ENCODE results near the gene CMC2. TPM values are rescaled to one million over a fixed set of nuclear protein-coding genes. Genes with fewer than 3 reads are reported as not detected.

CMC2 gene
- total and polyA plus RNA-seq, 2 of the 8 experiments (the other 6 are each of a cell fraction or from before 2014, with no cell fraction given) = 66.6 to 116 TPM

GRCh38 chr16:80969114-80969484, 37.6 kb downstream of the CMC2 start:
- no peak overlapping the region for H3K27ac ChIP-seq (ENCODE audit: low read depth, low read length)
- H3K56ac ChIP-seq (replicated peaks; ENCODE audit: insufficient read length, low read depth, low read length) = no peak overlapping the region
- no peaks in the 10 kb centered on the region; a peak in 1 of 8 replicates for H3K36me3 ChIP-seq (ENCODE audit: control insufficient read depth in 2 of 4, insufficient read depth in 4 of 4, low read length in 3 of 4)
- no peak overlapping the region for H3K4me2 ChIP-seq (ENCODE audit: insufficient read depth in 1 of 2, low read depth in 2 of 2, low read length in 2 of 2)
- no peak overlapping the region for H3K9ac ChIP-seq (replicated peaks in 1 of 4; ENCODE audit: extremely low read depth in 1 of 4, low read depth in 3 of 4, low read length in 3 of 4)
- no peak overlapping the region for H2BK120ac ChIP-seq (replicated peaks; ENCODE audit: low read depth, low read length)
- no peaks in the 10 kb centered on the region for H3K79me2 ChIP-seq (ENCODE audit: control insufficient read depth in 1 of 2, insufficient read depth in 2 of 2, low read length in 2 of 2)
- 93% methylated on average over 3 of the region's 3 CpGs; no CpG with 5 or more reads in 1 of the 2 experiments for WGBS, 2 experiments (ENCODE audit: extremely low coverage in 1 of 2, insufficient coverage in 1 of 2, insufficient read length in 1 of 2, insufficient replicate concordance in 2 of 2, low coverage in 1 of 2, low lambda C conversion rate in 2 of 2, missing lambda C conversion rate in 1 of 2)
- H3K9me3 ChIP-seq (ENCODE audit: insufficient read depth in 2 of 2, low read depth in 1 of 2, low read length in 1 of 2) = no peaks in the 10 kb centered on the region
- H3K18ac ChIP-seq (ENCODE audit: extremely low read depth, low read length) = no peak overlapping the region
- no peak overlapping the region for H2AFZ ChIP-seq (ENCODE audit: low read length)
- H4K20me1 ChIP-seq (replicated peaks in 1 of 2; ENCODE audit: control insufficient read depth in 1 of 2, insufficient read depth in 2 of 2, low read length in 2 of 2) = peaks cover 2 to 4% of the 10 kb centered on the region in 2 experiments
- no peak overlapping the region for H2AK5ac ChIP-seq (ENCODE audit: low read depth, low read length)
- ChIA-PET POLR2A (ENCODE audit: partially characterized antibody) (no interaction called here), CTCF (ENCODE audit: partially characterized antibody) (interaction anchor here (0.7 kb wide), 1 partner anchor 1095 kb away, joined by 3 read pairs; no protein-coding TSS in a partner anchor)
- no peak overlapping the region for H2BK20ac ChIP-seq (ENCODE audit: low read length)
- no peak overlapping the region for H3K4ac ChIP-seq (replicated peaks; ENCODE audit: insufficient read length, low read depth, low read length)
- H3K23ac ChIP-seq (ENCODE audit: insufficient read length) = no peak overlapping the region
- no peak overlapping the region for H2BK5ac ChIP-seq (ENCODE audit: low read depth, low read length)
- no peak overlapping the region for H4K91ac ChIP-seq (replicated peaks; ENCODE audit: insufficient read length, low read length)
- H2BK12ac ChIP-seq (ENCODE audit: low read depth, low read length) = no peak overlapping the region
- H3K4me1 ChIP-seq (replicated peaks in 1 of 4; ENCODE audit: control insufficient read depth in 3 of 4, insufficient read depth in 4 of 4, low read length in 3 of 4) = no peaks in the 10 kb centered on the region
- H3K14ac ChIP-seq (ENCODE audit: insufficient read length) = no peak overlapping the region
- H3K27me3 ChIP-seq (replicated peaks in 1 of 4; ENCODE audit: control insufficient read depth in 3 of 4, extremely low read depth in 1 of 4, insufficient read depth in 3 of 4, low read length in 3 of 4) = no peaks in the 10 kb centered on the region
- peaks cover 3% of the 10 kb centered on the region; the same call in 1 of the 2 replicates for H3K79me1 ChIP-seq (ENCODE audit: low read depth, low read length)
- H2BK15ac ChIP-seq (ENCODE audit: low read length) = no peak overlapping the region
- DNase-seq (ENCODE audit: low read depth in 1 of 2, low spot score in 2 of 2) = no peak
- H4K5ac ChIP-seq (ENCODE audit: insufficient read length, low read depth, low read length) = no peak overlapping the region
- H3K4me3 ChIP-seq (ENCODE audit: extremely low read depth in 1 of 4, insufficient read depth in 2 of 4, low read depth in 3 of 4, low read length in 4 of 4) = no peak overlapping the region
- FAIRE-seq = no peak
- no peak overlapping the region for H4K8ac ChIP-seq (ENCODE audit: extremely low read depth, insufficient read depth, low read length)
- H3K23me2 ChIP-seq (ENCODE audit: low read depth, low read length) = no peaks in the 10 kb centered on the region
- TF ChIP-seq POLR2AphosphoS5 (IDR thresholded peaks at IDR 0.05; ENCODE audit: low read depth, low read length) = no peak
- no peak for TF ChIP-seq CHD2 (IDR thresholded peaks at IDR 0.05; ENCODE audit: low read length)
- no peak for TF ChIP-seq POU5F1 (IDR thresholded peaks at IDR 0.05; ENCODE audit: low read depth, low read length)
- TF ChIP-seq POLR2A (IDR thresholded peaks at IDR 0.05; ENCODE audit: control extremely low read depth in 1 of 2, low read depth in 2 of 2, low read length in 2 of 2) = no peak
- TF ChIP-seq RBBP5 (IDR thresholded peaks at IDR 0.05; ENCODE audit: borderline replicate concordance, low read depth, low read length) = no peak
- TF ChIP-seq CTBP2 (IDR thresholded peaks at IDR 0.05; ENCODE audit: borderline replicate concordance, insufficient read depth, insufficient read length, low read length) = no peak
- TF ChIP-seq SUZ12 (IDR thresholded peaks at IDR 0.05; ENCODE audit: low read length) = no peak
- TF ChIP-seq EP300 (IDR thresholded peaks at IDR 0.05; ENCODE audit: borderline replicate concordance in 1 of 2, low read depth in 2 of 2, low read length in 2 of 2) = no peak
- TF ChIP-seq CEBPB (IDR thresholded peaks at IDR 0.05; ENCODE audit: low read depth, low read length) = no peak
- no peak for TF ChIP-seq SAP30 (IDR thresholded peaks at IDR 0.05; ENCODE audit: insufficient read depth, insufficient replicate concordance, low read length)
- TF ChIP-seq TCF12 (IDR thresholded peaks at IDR 0.05; ENCODE audit: low read depth, low read length) = no peak
- no peak for TF ChIP-seq SIX5 (IDR thresholded peaks at IDR 0.05; ENCODE audit: low read depth, low read length)
- TF ChIP-seq SIRT6 (IDR thresholded peaks at IDR 0.05; ENCODE audit: low read length) = no peak
- TF ChIP-seq GTF2F1 (IDR thresholded peaks at IDR 0.05; ENCODE audit: borderline replicate concordance, low read depth, low read length) = no peak
- no peak for TF ChIP-seq TEAD4 (IDR thresholded peaks at IDR 0.05; ENCODE audit: low read depth, low read length)
- TF ChIP-seq FOSL1 (IDR thresholded peaks at IDR 0.05; ENCODE audit: insufficient read depth, low read depth, low read length) = no peak
